Endodermal cell (in vitro differentiated cells): ENCODE measurements around the gene ARHGEF5. TPM values are rescaled to one million over a fixed set of nuclear protein-coding genes. Genes with fewer than 3 reads are reported as not detected.

Source experiments
- DNase-seq: peaks from one replicate; pipeline ENCODE4 v3.0.0-alpha.2; 2017
- H3K27ac ChIP-seq: 2 replicates; pipeline ENCODE4 v1.5.1; 2013; ENCODE audit warnings: mild to moderate bottlenecking, low read depth, low read length, moderate library complexity
- H3K27me3 ChIP-seq: 2 replicates; pipeline ENCODE4 v1.6.1; 2013; ENCODE audit warnings: mild to moderate bottlenecking, low read length, moderate library complexity; ENCODE audit not compliant: insufficient read depth, control insufficient read depth, poor library complexity, severe bottlenecking
- H3K36me3 ChIP-seq: 2 replicates; pipeline ENCODE4 v1.7.0; 2013; ENCODE audit warnings: mild to moderate bottlenecking, low read length, moderate library complexity; ENCODE audit not compliant: control insufficient read depth, insufficient read depth
- H3K4me1 ChIP-seq: one replicate; pipeline ENCODE4 v1.7.0; 2013; ENCODE audit warnings: low read length; ENCODE audit not compliant: control insufficient read depth, insufficient read depth
- H3K4me3 ChIP-seq: 2 replicates; pipeline ENCODE4 v1.5.1; 2013; ENCODE audit warnings: mild to moderate bottlenecking, low read length, moderate library complexity
- H3K9ac ChIP-seq: 2 replicates; pipeline ENCODE4 v1.6.1; 2013; ENCODE audit warnings: mild to moderate bottlenecking, low read length, moderate library complexity; ENCODE audit not compliant: poor library complexity, severe bottlenecking; ENCODE audit errors: extremely low read depth
- H3K9me3 ChIP-seq: 2 replicates; pipeline ENCODE4 v1.6.1; 2013; ENCODE audit warnings: mild to moderate bottlenecking, low read length, moderate library complexity; ENCODE audit not compliant: control insufficient read depth
- H3K27ac Mint-ChIP-seq: 2 replicates; pipeline ENCODE4 v1.8.0; 2020; ENCODE audit warnings: mixed read lengths
- H3K27me3 Mint-ChIP-seq: 2 replicates; pipeline ENCODE4 v1.8.0; 2021; ENCODE audit warnings: mild to moderate bottlenecking, mixed read lengths; ENCODE audit not compliant: insufficient read depth
- H3K36me3 Mint-ChIP-seq: 2 replicates; pipeline ENCODE4 v1.8.0; 2020; ENCODE audit warnings: low read depth, mixed read lengths
- H3K4me1 Mint-ChIP-seq: 2 replicates; pipeline ENCODE4 v1.8.0; 2020; ENCODE audit warnings: mixed read lengths
- H3K4me3 Mint-ChIP-seq: 2 replicates; pipeline ENCODE4 v1.8.0; 2020; ENCODE audit warnings: mild to moderate bottlenecking, moderate library complexity, mixed read lengths
- H3K9me3 Mint-ChIP-seq: 2 replicates; pipeline ENCODE4 v1.8.0; 2020; ENCODE audit warnings: mild to moderate bottlenecking, mixed read lengths
- WGBS, 2 experiments: methylation state at CpG; one replicate each; pipeline versions ENCODE4 v1.1.5 to v1.1.7; 2013; ENCODE audit warnings: missing lambda C conversion rate in 2 of 2, mixed read lengths in 1 of 2; ENCODE audit not compliant: insufficient coverage in 1 of 2, insufficient read length in 1 of 2; 5-methylcytosine and 5-hydroxymethylcytosine counted together
- total RNA-seq, 2 donors: library from RNA; stranded (reverse); fragmentation: NEBNext Ultra II Directional in 1 of 2; extraction: Animal tissue kit (Norgen Biotek cat#: 25700) in 1 of 2; gene quantifications; 2 replicates in 1 of 2; 3 replicates in 1 of 2; pipeline ENCODE4 v1.2.1, GENCODE V29; 2021
- TF ChIP-seq, protein P1 (sequence below): fragments of 200-600 bp; sonication (generic); conservative IDR thresholded peaks from 2 replicates; pipeline ENCODE4 v1.5.0; 2021; ENCODE audit warnings: antibody characterized with exemption, mild to moderate bottlenecking

Gene ARHGEF5
- total RNA-seq, 2 donors from 2014 or later: 22.8 to 43.1 TPM

DNA sequence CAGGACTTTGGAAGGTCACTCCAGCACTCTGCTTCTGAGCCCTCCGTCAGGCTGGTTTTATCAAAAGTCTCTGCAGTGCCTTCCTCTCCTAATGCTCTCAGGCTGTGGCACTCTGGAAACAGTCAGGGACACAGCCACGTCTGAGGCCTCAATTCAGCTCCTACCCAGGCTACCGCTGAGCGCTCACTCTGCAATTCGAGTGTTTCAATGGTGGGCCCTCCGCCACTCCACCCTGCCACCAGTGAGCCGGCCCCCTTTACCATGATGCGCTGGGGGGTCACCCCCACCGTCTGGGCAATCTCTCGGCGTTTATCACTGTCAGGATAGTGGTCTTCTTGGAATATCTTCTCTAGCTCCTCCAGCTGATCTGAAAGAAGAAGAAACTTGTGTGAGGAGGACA lies 44.7 kb downstream of the ARHGEF5 start:
- no peak for DNase-seq
- Mint-ChIP-seq H3K9me3 (no peaks in the 10 kb centered on the region), H3K4me1 (no peaks in the 10 kb centered on the region), H3K27me3 (no peaks in the 10 kb centered on the region), H3K36me3 (no peaks in the 10 kb centered on the region), H3K4me3 (no peak overlapping the region), H3K27ac (no peak overlapping the region)
- 88 to 90% methylated on average over 4 to 11 of the region's 11 CpGs for WGBS, 2 experiments
- Histone ChIP-seq H3K4me3 (no peak overlapping the region), H3K27me3 (no peaks in the 10 kb centered on the region), H3K4me1 (no peaks in the 10 kb centered on the region), H3K9me3 (no peaks in the 10 kb centered on the region), H3K9ac (no peak overlapping the region), H3K36me3 (no peaks in the 10 kb centered on the region), H3K27ac (no peak overlapping the region)
- TF ChIP-seq, protein P1, sequence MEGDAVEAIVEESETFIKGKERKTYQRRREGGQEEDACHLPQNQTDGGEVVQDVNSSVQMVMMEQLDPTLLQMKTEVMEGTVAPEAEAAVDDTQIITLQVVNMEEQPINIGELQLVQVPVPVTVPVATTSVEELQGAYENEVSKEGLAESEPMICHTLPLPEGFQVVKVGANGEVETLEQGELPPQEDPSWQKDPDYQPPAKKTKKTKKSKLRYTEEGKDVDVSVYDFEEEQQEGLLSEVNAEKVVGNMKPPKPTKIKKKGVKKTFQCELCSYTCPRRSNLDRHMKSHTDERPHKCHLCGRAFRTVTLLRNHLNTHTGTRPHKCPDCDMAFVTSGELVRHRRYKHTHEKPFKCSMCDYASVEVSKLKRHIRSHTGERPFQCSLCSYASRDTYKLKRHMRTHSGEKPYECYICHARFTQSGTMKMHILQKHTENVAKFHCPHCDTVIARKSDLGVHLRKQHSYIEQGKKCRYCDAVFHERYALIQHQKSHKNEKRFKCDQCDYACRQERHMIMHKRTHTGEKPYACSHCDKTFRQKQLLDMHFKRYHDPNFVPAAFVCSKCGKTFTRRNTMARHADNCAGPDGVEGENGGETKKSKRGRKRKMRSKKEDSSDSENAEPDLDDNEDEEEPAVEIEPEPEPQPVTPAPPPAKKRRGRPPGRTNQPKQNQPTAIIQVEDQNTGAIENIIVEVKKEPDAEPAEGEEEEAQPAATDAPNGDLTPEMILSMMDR: no peak

DNA sequence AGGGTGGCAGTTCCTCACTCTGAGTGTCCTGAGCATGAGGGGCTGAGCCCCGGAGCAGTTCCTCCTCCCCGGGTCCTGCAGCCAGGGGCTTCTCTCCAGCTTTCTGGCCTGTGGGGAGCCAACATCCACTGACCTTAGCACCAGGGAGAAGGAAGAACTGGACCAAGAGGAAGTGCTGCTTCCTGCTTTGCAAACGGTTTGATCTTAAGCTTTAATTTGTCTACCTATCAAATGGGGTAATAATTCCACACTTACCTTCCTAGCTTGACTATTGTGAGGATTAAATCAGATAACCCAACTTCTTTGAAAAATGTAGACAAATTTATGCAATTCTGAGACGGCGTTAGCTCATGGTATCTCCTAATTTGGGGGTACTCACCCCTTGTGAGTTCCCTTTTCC lies 46.3 kb downstream of the ARHGEF5 start:
- Mint-ChIP-seq H3K9me3 (no peaks in the 10 kb centered on the region), H3K36me3 (no peaks in the 10 kb centered on the region), H3K27ac (no peak overlapping the region), H3K4me3 (no peak overlapping the region), H3K27me3 (no peaks in the 10 kb centered on the region), H3K4me1 (no peaks in the 10 kb centered on the region)
- no peak for DNase-seq
- TF ChIP-seq, protein P1: no peak
- Histone ChIP-seq H3K4me3 (no peak overlapping the region), H3K36me3 (no peaks in the 10 kb centered on the region), H3K9ac (no peak overlapping the region), H3K27ac (no peak overlapping the region), H3K9me3 (no peaks in the 10 kb centered on the region), H3K4me1 (no peaks in the 10 kb centered on the region), H3K27me3 (no peaks in the 10 kb centered on the region)
- 80% methylated on average over 5 of the region's 5 CpGs; no CpG with 5 or more reads in 1 of the 2 experiments for WGBS, 2 experiments

DNA sequence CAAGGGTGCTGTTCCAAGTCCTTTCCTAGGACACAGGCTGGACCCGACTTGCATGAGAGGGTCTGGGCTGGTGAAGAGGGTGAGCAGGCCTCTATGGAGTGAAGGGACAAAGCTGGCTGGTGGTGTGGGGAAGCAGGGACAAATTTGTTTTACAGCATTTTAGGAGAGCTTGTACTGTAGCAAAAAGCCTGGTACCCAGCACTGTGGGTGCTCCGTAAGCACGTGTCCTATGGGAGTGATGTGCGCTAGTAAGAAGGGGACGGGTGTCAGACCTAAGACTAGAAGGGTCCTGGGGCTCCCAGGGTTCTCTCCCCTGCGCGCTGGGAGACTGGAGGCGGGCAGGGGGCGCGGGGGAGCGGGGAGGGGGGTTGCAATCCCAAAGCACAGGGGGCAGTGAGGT lies 47.9 kb downstream of the ARHGEF5 start:
- Histone ChIP-seq H3K27ac (no peak overlapping the region), H3K9me3 (no peaks in the 10 kb centered on the region), H3K27me3 (no peaks in the 10 kb centered on the region), H3K9ac (no peak overlapping the region), H3K36me3 (no peaks in the 10 kb centered on the region), H3K4me1 (no peaks in the 10 kb centered on the region), H3K4me3 (no peak overlapping the region)
- no peaks in the 10 kb centered on the region for H3K27me3 Mint-ChIP-seq
- H3K27ac Mint-ChIP-seq: no peak overlapping the region
- H3K36me3 Mint-ChIP-seq: no peaks in the 10 kb centered on the region
- 89 to 100% methylated on average over 4 to 11 of the region's 11 CpGs for WGBS, 2 experiments
- no peaks in the 10 kb centered on the region for H3K9me3 Mint-ChIP-seq
- H3K4me1 Mint-ChIP-seq: no peaks in the 10 kb centered on the region
- DNase-seq: no peak
- no peak overlapping the region for H3K4me3 Mint-ChIP-seq
- TF ChIP-seq, protein P1: no peak
